Ovary (tissue), 9 donors: Measurements from ENCODE around the gene AOAH. TPM values are rescaled to one million over a fixed set of nuclear protein-coding genes. Genes with fewer than 3 reads are reported as not detected.

Source experiments
- DNase-seq, 5 donors: peaks; one replicate each; pipeline ENCODE4 v3.0.0-alpha.2; 2019 to 2020
- H3K27ac ChIP-seq, 2 donors: fragments of 200-600 bp; one replicate each; pipeline versions ENCODE4 v1.5.1 to v1.8.0; 2019 to 2022
- H3K27me3 ChIP-seq: fragments of 200-600 bp; one replicate; pipeline ENCODE4 v1.8.0; 2022
- H3K36me3 ChIP-seq: fragments of 200-600 bp; sonication (generic); one replicate; pipeline ENCODE4 v1.5.1; 2019
- H3K4me1 ChIP-seq: one replicate; pipeline ENCODE4 v1.8.1; 2013; ENCODE audit warnings: mild to moderate bottlenecking, moderate library complexity; ENCODE audit not compliant: insufficient read depth
- H3K4me3 ChIP-seq: fragments of 200-600 bp; sonication (generic); one replicate; pipeline ENCODE4 v1.5.1; 2017
- H3K9me3 ChIP-seq, 2 donors: fragments of 200-600 bp in 1 of 2; sonication (generic) in 1 of 2; one replicate each; pipeline versions ENCODE4 v1.5.1 to v1.8.1; 2013 to 2019; ENCODE audit warnings: mild to moderate bottlenecking in 1 of 2, moderate library complexity in 1 of 2
- EP300 ChIP-seq: sonication (generic); formaldehyde crosslinking; IDR thresholded peaks from one replicate; pipeline ENCODE4 v1.6.1; 2017; ENCODE audit warnings: antibody characterized with exemption
- POLR2A ChIP-seq: fragments of 450-650 bp; IDR thresholded peaks from one replicate; pipeline ENCODE4 v1.6.1; 2017; ENCODE audit warnings: antibody characterized with exemption, mild to moderate bottlenecking, moderate library complexity
- WGBS, 3 donors: extraction: QIAGEN DNeasy Blood & Tissue Kit in 1 of 3; methylation state at CpG; one replicate each; pipeline versions ENCODE4 v1.1.5 to v1.1.7; 2013 to 2017; 5-methylcytosine and 5-hydroxymethylcytosine counted together
- intact Hi-C, 4 donors: fragments of 100-400 bp; cut with DNase I; formaldehyde crosslinking; loops; one replicate each; pipeline versions ENCODE4 v1.11.0 to v1.15.1; 2022 to 2023
- polyA plus RNA-seq, 2 donors: library from polyadenylated mRNA; stranded (reverse); fragments of 200-250 nt in 1 of 2; fragments of 350-450 nt in 1 of 2; fragmentation: Illumina TruSeq in 1 of 2; extraction: RNeasy Lipid Tissue Mini Kit (QIAGEN cat#74804) in 1 of 2; gene quantifications; one replicate each; pipeline ENCODE4 v1.2.3, GENCODE V29; 2013 to 2014
- total RNA-seq, 7 donors: library from RNA; depleted of rRNA in 2 of 7; stranded (reverse); fragments of >200 nt in 2 of 7; fragmentation: NEBNext Ultra II Directional in 3 of 7; extraction: Animal tissue kit (Norgen Biotek cat#: 25700) in 3 of 7; gene quantifications; one replicate each; pipeline versions ENCODE4 v1.1.0 to v1.2.4, GENCODE V29; 2016 to 2023
- TF ChIP-seq, protein P1 (sequence below), 3 donors: fragments of 450-650 bp in 2 of 3; fragments of 200-600 bp in 1 of 3; IDR thresholded peaks; one replicate each; pipeline versions ENCODE4 v1.5.1 to v1.8.0; 2016 to 2022; ENCODE audit warnings: antibody characterized with exemption in 3 of 3, mild to moderate bottlenecking in 1 of 3
- donor health status: DM: no; HTN: no; CAD: no; lungs with moderate emphysema.
- donor health status: DM: no; HTN: no; CAD: no.
- donor health status: Bipolar disorder and iron deficiency.
- donor health status: DM: yes; HTN: yes; CAD: no.
- donor health status: DM: no; HTN: no; CAD: no.
- donor health status: DM: yes; HTN: yes; CAD: no.

Gene AOAH
- total and polyA plus RNA-seq, 9 donors: 0.83 to 14.0 (median 4.8) TPM

GRCh38 chr7:36583318-36583717, 141.0 kb downstream of the AOAH start:
- no peak for TF ChIP-seq EP300
- TF ChIP-seq, protein P1, sequence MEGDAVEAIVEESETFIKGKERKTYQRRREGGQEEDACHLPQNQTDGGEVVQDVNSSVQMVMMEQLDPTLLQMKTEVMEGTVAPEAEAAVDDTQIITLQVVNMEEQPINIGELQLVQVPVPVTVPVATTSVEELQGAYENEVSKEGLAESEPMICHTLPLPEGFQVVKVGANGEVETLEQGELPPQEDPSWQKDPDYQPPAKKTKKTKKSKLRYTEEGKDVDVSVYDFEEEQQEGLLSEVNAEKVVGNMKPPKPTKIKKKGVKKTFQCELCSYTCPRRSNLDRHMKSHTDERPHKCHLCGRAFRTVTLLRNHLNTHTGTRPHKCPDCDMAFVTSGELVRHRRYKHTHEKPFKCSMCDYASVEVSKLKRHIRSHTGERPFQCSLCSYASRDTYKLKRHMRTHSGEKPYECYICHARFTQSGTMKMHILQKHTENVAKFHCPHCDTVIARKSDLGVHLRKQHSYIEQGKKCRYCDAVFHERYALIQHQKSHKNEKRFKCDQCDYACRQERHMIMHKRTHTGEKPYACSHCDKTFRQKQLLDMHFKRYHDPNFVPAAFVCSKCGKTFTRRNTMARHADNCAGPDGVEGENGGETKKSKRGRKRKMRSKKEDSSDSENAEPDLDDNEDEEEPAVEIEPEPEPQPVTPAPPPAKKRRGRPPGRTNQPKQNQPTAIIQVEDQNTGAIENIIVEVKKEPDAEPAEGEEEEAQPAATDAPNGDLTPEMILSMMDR (IDR thresholded peaks at IDR 0.05): no peak
- no peak for TF ChIP-seq POLR2A
- no peaks in the 10 kb centered on the region for H3K4me1 ChIP-seq
- no peaks in the 10 kb centered on the region for H3K9me3 ChIP-seq
- no peaks in the 10 kb centered on the region for H3K36me3 ChIP-seq
- H3K27me3 ChIP-seq: no peaks in the 10 kb centered on the region
- WGBS, 3 donors: 18 to 61% (median 49%) methylated on average over 1 of the region's 1 CpG
- intact Hi-C loops: no loop called here
- H3K4me3 ChIP-seq: no peak overlapping the region
- no peak overlapping the region for H3K27ac ChIP-seq
- no peak for DNase-seq

DNA sequence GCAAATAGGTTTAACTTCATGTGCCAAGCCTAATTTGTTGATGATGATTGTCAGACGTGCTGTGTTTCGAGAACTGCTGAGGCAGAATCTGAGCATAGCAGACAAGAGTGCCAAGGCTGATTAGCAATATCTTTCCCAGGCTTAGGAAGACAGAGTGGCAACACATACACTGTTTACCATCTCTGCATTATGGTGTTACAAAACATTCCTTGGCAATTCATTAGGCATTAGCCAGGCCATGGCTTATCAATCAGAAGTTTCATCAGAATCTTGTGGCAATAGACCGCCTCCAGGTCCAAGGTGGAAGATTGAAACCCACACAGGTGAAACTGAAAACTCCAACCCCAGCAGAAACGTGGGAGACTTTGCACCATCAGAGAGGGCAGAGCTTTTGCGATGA, 148.5 kb downstream of the AOAH start:
- no peaks in the 10 kb centered on the region for H3K36me3 ChIP-seq
- intact Hi-C loops: no loop called here
- no peak overlapping the region for H3K27ac ChIP-seq
- no peak for DNase-seq
- H3K4me3 ChIP-seq: no peak overlapping the region
- no peaks in the 10 kb centered on the region for H3K4me1 ChIP-seq
- no peak for TF ChIP-seq POLR2A
- TF ChIP-seq, protein P1 (IDR thresholded peaks at IDR 0.05): no peak
- no peak for TF ChIP-seq EP300
- 78 to 90% (median 84%) methylated on average over 5 of the region's 5 CpGs for WGBS, 3 donors
- H3K27me3 ChIP-seq: no peaks in the 10 kb centered on the region
- H3K9me3 ChIP-seq: no peaks in the 10 kb centered on the region

DNA sequence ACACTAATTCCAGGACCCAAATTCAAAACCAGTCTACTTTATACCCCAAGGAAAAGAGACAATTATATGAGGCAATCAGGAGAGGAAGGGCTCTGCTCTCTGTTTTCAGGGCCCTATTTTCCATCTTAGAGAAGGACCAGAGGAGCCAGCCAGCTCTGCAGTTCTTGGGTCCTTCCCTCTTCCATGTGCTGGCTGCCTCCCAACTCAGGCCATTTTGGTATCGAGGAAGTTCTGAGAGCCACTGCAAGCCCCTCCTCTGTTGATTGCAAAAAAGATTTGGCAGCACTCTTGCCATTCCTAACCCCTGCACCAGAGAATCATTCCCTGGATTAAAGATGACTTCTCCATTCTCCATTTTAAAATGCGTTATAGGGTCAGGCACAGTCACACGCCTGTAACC, 151.2 kb downstream of the AOAH start:
- DNase-seq: no peak
- no peak for TF ChIP-seq EP300
- TF ChIP-seq, protein P1 (IDR thresholded peaks at IDR 0.05): no peak
- no peak for TF ChIP-seq POLR2A
- no peak overlapping the region for H3K27ac ChIP-seq
- H3K36me3 ChIP-seq: no peaks in the 10 kb centered on the region
- whole genome bisulfite sequencing, 3 donors: 85 to 91% (median 90%) methylated on average over 3 of the region's 3 CpGs
- no peaks in the 10 kb centered on the region for H3K4me1 ChIP-seq
- H3K9me3 ChIP-seq: no peaks in the 10 kb centered on the region
- H3K4me3 ChIP-seq: no peak overlapping the region
- intact Hi-C loops: no loop called here
- no peaks in the 10 kb centered on the region for H3K27me3 ChIP-seq

- intact Hi-C loops: no loop called here
- no peak for DNase-seq
- no peak overlapping the region for H3K4me3 ChIP-seq
- no peaks in the 10 kb centered on the region for H3K36me3 ChIP-seq
- H3K4me1 ChIP-seq: peaks cover 1% of the 10 kb centered on the region
- H3K9me3 ChIP-seq: no peaks in the 10 kb centered on the region
- 0% methylated on average over 1 of the region's 1 CpG for WGBS, 3 donors
- no peak for TF ChIP-seq EP300
- TF ChIP-seq POLR2A: no peak
- TF ChIP-seq, protein P1 (IDR thresholded peaks at IDR 0.05): no peak
- H3K27ac ChIP-seq: no peak overlapping the region
- no peaks in the 10 kb centered on the region for H3K27me3 ChIP-seq
These were observed 153.1 kb downstream of the AOAH start for GRCh38 chr7:36571190-36571560.
